ENCODE measurements around the gene AKAP1. TPM values are rescaled to one million over a fixed set of nuclear protein-coding genes. Genes with fewer than 3 reads are reported as not detected.

The AKAP1 gene
- total and polyA plus RNA-seq, 7 donors, result 42.3 to 231 (median 95.5) TPM

DNA sequence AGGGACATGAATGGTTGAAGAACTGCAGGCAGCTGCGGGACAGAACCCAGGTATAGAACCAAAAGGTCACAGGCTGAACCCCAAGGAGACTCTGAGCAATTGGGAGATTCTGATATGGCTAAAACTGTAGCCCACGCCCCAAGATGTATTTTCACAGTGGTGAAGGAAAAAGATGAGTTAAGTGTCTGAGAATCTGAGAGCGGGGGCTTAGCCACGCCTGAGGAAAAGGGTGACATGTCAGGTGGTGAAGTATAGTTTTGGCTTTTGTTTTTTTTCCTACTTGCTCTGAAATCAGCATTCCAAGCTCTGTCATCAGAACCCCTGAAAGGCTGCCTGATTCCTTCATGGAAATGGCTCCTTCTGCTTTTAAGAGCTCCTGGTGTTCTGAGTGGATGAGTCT, 73.3 kb downstream of the AKAP1 start:
- TF ChIP-seq, protein P1, sequence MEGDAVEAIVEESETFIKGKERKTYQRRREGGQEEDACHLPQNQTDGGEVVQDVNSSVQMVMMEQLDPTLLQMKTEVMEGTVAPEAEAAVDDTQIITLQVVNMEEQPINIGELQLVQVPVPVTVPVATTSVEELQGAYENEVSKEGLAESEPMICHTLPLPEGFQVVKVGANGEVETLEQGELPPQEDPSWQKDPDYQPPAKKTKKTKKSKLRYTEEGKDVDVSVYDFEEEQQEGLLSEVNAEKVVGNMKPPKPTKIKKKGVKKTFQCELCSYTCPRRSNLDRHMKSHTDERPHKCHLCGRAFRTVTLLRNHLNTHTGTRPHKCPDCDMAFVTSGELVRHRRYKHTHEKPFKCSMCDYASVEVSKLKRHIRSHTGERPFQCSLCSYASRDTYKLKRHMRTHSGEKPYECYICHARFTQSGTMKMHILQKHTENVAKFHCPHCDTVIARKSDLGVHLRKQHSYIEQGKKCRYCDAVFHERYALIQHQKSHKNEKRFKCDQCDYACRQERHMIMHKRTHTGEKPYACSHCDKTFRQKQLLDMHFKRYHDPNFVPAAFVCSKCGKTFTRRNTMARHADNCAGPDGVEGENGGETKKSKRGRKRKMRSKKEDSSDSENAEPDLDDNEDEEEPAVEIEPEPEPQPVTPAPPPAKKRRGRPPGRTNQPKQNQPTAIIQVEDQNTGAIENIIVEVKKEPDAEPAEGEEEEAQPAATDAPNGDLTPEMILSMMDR (IDR thresholded peaks at IDR 0.05), result no peak
- H3K27me3 ChIP-seq (ENCODE audit: insufficient read depth in 3 of 3, low read length in 2 of 3), result no peaks in the 10 kb centered on the region
- intact Hi-C loops (cut with DNase I), result loop anchor here in 1 of 2 donors (10.0 kb wide), 1 partner anchor 56 kb away; no protein-coding TSS in a partner anchor
- ATAC-seq, result no peak
- no peaks in the 10 kb centered on the region for H3K4me1 ChIP-seq
- H3K36me3 ChIP-seq (ENCODE audit: insufficient read depth in 1 of 2, low read depth in 1 of 2), result no peaks in the 10 kb centered on the region
- no peaks in the 10 kb centered on the region for H3K9me3 ChIP-seq
- no peak overlapping the region for H3K4me3 ChIP-seq
- DNase-seq, result no peak
- WGBS, 3 donors, result 71 to 77% (median 77%) methylated on average over 4 of the region's 4 CpGs
- no peak overlapping the region for H3K27ac ChIP-seq

DNA sequence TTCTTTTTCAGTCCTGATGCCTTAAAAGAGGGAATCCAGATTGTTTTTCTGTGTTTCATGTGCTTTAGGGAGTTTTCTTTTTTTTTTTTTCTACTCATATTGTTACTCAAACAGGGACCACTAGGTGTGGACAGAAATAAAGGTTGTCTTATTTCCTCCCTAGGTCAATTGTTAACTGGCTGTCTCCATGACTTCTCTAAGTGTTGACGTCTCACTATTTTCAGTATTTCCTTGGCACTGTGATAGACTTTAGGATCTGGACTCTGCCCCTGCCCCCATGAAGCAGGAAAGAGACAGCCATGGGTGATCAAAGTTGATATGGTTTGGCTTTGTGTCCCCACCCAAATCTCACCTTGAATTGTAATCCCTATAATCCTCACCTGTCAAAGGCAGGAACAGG, 73.7 kb downstream of the AKAP1 start:
- TF ChIP-seq, protein P1 (IDR thresholded peaks at IDR 0.05), result no peak
- ATAC-seq, result no peak
- Histone ChIP-seq H3K36me3 (ENCODE audit: insufficient read depth in 1 of 2, low read depth in 1 of 2) (no peaks in the 10 kb centered on the region), H3K9me3 (no peaks in the 10 kb centered on the region), H3K27me3 (ENCODE audit: insufficient read depth in 3 of 3, low read length in 2 of 3) (no peaks in the 10 kb centered on the region), H3K4me1 (no peaks in the 10 kb centered on the region), H3K27ac (no peak overlapping the region), H3K4me3 (no peak overlapping the region)
- intact Hi-C loops (cut with DNase I), result loop anchor here in 1 of 2 donors (10.0 kb wide), 1 partner anchor 56 kb away; no protein-coding TSS in a partner anchor
- DNase-seq, result no peak
- 51 to 65% (median 58%) methylated on average over 1 of the region's 1 CpG for WGBS, 3 donors

DNA sequence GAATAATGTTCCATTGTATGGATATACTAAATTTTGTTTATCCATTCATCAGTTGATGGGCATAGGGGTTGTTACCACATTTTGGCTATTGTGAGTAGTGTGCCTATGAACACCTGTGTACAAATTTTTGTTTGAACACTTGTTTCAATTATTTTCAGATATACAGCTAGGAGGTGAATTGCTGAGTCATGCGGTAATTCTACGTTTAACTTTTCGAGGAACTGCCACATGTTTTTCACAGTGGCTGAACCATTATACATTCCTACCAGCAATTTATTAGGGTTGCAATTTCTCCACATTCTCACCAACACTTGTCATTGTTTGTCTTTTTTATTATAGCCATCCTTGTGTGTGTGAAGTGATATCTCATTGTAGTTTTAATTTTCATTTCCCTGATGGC, 75.6 kb downstream of the AKAP1 start:
- DNase-seq, result no peak
- WGBS, 3 donors, result 88 to 93% (median 90%) methylated on average over 3 of the region's 3 CpGs
- H3K36me3 ChIP-seq (ENCODE audit: insufficient read depth in 1 of 2, low read depth in 1 of 2), result no peaks in the 10 kb centered on the region
- no peaks in the 10 kb centered on the region for H3K27me3 ChIP-seq (ENCODE audit: insufficient read depth in 3 of 3, low read length in 2 of 3)
- no peak overlapping the region for H3K4me3 ChIP-seq
- no peak for ATAC-seq
- intact Hi-C loops (cut with DNase I), result no loop called here
- H3K4me1 ChIP-seq, result no peaks in the 10 kb centered on the region
- TF ChIP-seq, protein P1 (IDR thresholded peaks at IDR 0.05), result no peak
- no peak overlapping the region for H3K27ac ChIP-seq
- no peaks in the 10 kb centered on the region for H3K9me3 ChIP-seq

DNA sequence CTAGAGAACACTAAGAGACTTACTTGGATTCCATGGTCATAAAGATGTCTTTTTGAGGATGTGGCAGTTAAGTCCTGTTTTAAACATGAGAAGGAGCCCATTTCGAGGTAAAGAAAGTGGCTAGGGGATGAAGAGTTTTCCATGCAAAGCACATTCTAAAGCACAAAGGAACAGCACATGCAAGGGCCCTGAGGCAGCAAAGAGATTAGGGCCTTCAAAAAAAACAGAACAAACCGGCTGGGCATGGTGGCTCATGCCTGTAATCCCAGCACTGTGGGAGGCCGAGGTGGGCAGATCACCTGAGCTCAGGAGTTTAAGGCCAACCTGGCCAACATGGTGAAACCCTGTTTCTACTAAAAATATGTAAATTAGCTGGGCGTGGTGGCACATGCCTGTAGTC, 79.8 kb downstream of the AKAP1 start:
- 70 to 88% (median 86%) methylated on average over 4 of the region's 4 CpGs for WGBS, 3 donors
- ATAC-seq, result no peak
- H3K27me3 ChIP-seq (ENCODE audit: insufficient read depth in 3 of 3, low read length in 2 of 3), result no peaks in the 10 kb centered on the region
- TF ChIP-seq, protein P1 (IDR thresholded peaks at IDR 0.05), result no peak
- H3K9me3 ChIP-seq, result no peaks in the 10 kb centered on the region
- no peaks in the 10 kb centered on the region for H3K36me3 ChIP-seq (ENCODE audit: insufficient read depth in 1 of 2, low read depth in 1 of 2)
- H3K27ac ChIP-seq, result no peak overlapping the region
- H3K4me1 ChIP-seq, result no peaks in the 10 kb centered on the region
- intact Hi-C loops (cut with DNase I), result no loop called here
- no peak for DNase-seq
- no peak overlapping the region for H3K4me3 ChIP-seq

DNA sequence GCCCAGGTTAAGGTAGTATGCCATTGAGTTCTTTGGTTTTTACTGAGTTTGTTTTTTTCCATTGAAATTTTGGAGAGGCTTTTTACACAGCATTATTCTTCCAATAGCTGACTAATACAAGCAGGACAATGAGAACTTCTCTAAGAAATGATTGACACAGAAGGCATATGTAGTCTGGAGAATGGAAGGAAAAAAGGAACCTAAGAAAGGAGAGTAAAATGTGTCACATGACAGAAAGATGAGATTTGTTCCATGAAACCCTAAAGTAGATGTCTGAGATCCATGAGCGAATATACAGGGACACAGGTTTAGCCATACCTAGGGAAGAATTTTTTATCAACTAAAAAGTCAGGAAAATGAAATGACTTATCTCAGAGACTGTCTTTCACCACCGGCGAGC, 80.7 kb downstream of the AKAP1 start:
- H3K4me1 ChIP-seq, result no peaks in the 10 kb centered on the region
- 87 to 93% (median 91%) methylated on average over 3 of the region's 3 CpGs for WGBS, 3 donors

More for the DNA sequence above, 80.7 kb downstream of the AKAP1 start:
- Histone ChIP-seq H3K27ac (no peak overlapping the region), H3K36me3 (ENCODE audit: insufficient read depth in 1 of 2, low read depth in 1 of 2) (no peaks in the 10 kb centered on the region), H3K9me3 (no peaks in the 10 kb centered on the region), H3K27me3 (ENCODE audit: insufficient read depth in 3 of 3, low read length in 2 of 3) (no peaks in the 10 kb centered on the region), H3K4me3 (no peak overlapping the region)
- DNase-seq (no peak), ATAC-seq (no peak)
- intact Hi-C loops (cut with DNase I), result no loop called here
- TF ChIP-seq, protein P1 (IDR thresholded peaks at IDR 0.05), result no peak

Measured in psoas muscle (tissue), 8 donors.